Right lobe of liver (tissue), 6 donors: ENCODE data around the gene RSBN1L. TPM values are rescaled to one million over a fixed set of nuclear protein-coding genes. Genes with fewer than 3 reads are reported as not detected.

Source experiments
- ATAC-seq, 4 donors: fragments of 200-7000 bp; cut with Tn5 transposase; one replicate each; pipeline ENCODE4 v1.9.1; 2020; ENCODE audit warnings: mild to moderate bottlenecking in 4 of 4, moderate library complexity in 4 of 4
- DNase-seq, 3 donors: peaks; one replicate each; pipeline ENCODE4 v3.0.0-alpha.2; 2020
- H3K27ac ChIP-seq, 3 donors: fragments of 200-600 bp; one replicate each; pipeline ENCODE4 v1.8.0; 2022
- H3K27me3 ChIP-seq, 2 donors: fragments of 200-600 bp; one replicate each; pipeline ENCODE4 v1.8.0; 2022
- H3K36me3 ChIP-seq, 4 donors: fragments of 200-600 bp; sonication (generic) in 1 of 4; one replicate each; pipeline versions ENCODE4 v1.5.1 to v1.8.0; 2017 to 2022; ENCODE audit warnings: control low read depth in 1 of 4
- H3K4me1 ChIP-seq, 4 donors: fragments of 200-600 bp; sonication (generic) in 1 of 4; one replicate each; pipeline versions ENCODE4 v1.5.1 to v1.8.0; 2017 to 2022; ENCODE audit warnings: control low read depth in 1 of 4
- H3K4me3 ChIP-seq, 3 donors: fragments of 200-600 bp; one replicate each; pipeline ENCODE4 v1.8.0; 2022
- H3K9me3 ChIP-seq, 4 donors: fragments of 200-600 bp; sonication (generic) in 1 of 4; one replicate each; pipeline versions ENCODE4 v1.5.1 to v1.8.0; 2017 to 2022; ENCODE audit warnings: control low read depth in 1 of 4
- POLR2A ChIP-seq: fragments of 450-650 bp; IDR thresholded peaks from one replicate; pipeline ENCODE4 v1.6.1; 2017; ENCODE audit warnings: antibody characterized with exemption, mild to moderate bottlenecking
- WGBS: methylation state at CpG from one replicate; pipeline ENCODE4 v1.1.6; 2018; ENCODE audit warnings: low coverage, low lambda C conversion rate; ENCODE audit not compliant: insufficient coverage; ENCODE audit errors: missing lambda C conversion rate; 5-methylcytosine and 5-hydroxymethylcytosine counted together
- intact Hi-C, 2 donors: fragments of 100-400 bp; cut with DNase I; formaldehyde crosslinking; loops; one replicate each; pipeline versions ENCODE4 v1.11.2 to v1.14.1; 2022
- total RNA-seq, 6 experiments: library from RNA; depleted of rRNA in 2 of 6; stranded (reverse); fragments of >200 nt in 2 of 6; fragmentation: NEBNext Ultra II Directional in 3 of 6; extraction: Animal tissue kit (Norgen Biotek cat#: 25700) in 3 of 6; gene quantifications; one replicate each; pipeline versions ENCODE4 v1.1.0 to v1.2.4, GENCODE V29; 2016 to 2023
- TF ChIP-seq, protein P1 (sequence below), 4 donors: fragments of 200-600 bp in 3 of 4; fragments of 450-650 bp in 1 of 4; IDR thresholded peaks; one replicate each; pipeline versions ENCODE4 v1.5.1 to v1.8.0; 2016 to 2022; ENCODE audit warnings: antibody characterized with exemption in 4 of 4, mild to moderate bottlenecking in 2 of 4
- donor health status: DM: no; HTN: yes; CAD: no.
- donor health status: DM: no; HTN: no; CAD: no.
- donor health status: DM: no; HTN: no; CAD: no.
- donor health status: DM: no; HTN: yes; CAD: no.
- donor health status: DM: no; HTN: yes; CAD: no.

RSBN1L gene
- total RNA-seq, 6 experiments from 2014 or later, result 8.2 to 10.4 (median 8.8) TPM

DNA sequence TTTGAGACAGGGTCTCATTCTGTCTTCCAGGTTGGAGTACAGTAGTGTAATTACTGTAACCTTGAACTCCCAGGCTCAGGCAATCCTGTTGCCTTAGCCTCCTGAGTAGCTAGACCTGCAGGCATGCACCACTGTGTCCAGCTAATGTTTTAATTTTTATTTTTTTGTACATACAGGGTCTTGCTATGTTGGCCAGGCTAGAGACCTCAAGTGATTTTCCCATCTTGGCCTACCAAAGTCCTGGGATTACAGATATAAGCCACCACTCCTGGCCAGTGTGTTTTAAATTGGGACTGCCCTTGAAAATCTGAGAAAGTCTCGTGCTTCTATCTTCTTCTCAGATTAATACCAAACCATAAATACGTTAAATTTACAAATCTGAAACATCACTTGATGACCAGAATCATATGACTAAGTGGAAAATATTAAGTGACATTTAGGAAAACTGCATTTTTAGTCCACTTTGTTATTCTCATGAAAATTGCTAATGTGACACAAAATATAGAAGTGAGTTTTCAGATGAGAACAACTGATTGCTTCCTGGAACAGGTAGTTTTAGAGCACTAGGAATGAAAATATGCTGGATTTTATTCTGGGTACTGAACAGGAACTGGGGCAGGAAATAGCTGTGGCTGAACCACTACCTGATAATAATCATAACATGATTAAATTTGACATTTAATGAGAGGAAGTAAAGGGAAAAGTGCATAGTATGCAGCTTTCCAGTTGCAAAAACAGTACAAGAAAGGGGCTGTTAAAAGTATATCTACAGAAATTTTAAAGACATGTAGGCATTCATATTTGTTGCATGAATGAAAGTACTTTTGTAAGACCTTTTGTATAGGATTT lies 106.5 kb downstream of the RSBN1L start:
- Histone ChIP-seq H3K36me3 (no peaks in the 10 kb centered on the region), H3K9me3 (no peaks in the 10 kb centered on the region), H3K27ac (no peak overlapping the region), H3K4me1 (no peaks in the 10 kb centered on the region), H3K27me3 (no peaks in the 10 kb centered on the region), H3K4me3 (no peak overlapping the region)
- 71% methylated on average over 2 of the region's 2 CpGs for WGBS
- TF ChIP-seq POLR2A, result no peak
- TF ChIP-seq, protein P1, sequence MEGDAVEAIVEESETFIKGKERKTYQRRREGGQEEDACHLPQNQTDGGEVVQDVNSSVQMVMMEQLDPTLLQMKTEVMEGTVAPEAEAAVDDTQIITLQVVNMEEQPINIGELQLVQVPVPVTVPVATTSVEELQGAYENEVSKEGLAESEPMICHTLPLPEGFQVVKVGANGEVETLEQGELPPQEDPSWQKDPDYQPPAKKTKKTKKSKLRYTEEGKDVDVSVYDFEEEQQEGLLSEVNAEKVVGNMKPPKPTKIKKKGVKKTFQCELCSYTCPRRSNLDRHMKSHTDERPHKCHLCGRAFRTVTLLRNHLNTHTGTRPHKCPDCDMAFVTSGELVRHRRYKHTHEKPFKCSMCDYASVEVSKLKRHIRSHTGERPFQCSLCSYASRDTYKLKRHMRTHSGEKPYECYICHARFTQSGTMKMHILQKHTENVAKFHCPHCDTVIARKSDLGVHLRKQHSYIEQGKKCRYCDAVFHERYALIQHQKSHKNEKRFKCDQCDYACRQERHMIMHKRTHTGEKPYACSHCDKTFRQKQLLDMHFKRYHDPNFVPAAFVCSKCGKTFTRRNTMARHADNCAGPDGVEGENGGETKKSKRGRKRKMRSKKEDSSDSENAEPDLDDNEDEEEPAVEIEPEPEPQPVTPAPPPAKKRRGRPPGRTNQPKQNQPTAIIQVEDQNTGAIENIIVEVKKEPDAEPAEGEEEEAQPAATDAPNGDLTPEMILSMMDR (IDR thresholded peaks at IDR 0.05), result no peak
- intact Hi-C loops, result no loop called here
- DNase-seq (no peak), ATAC-seq (no peak)

DNA sequence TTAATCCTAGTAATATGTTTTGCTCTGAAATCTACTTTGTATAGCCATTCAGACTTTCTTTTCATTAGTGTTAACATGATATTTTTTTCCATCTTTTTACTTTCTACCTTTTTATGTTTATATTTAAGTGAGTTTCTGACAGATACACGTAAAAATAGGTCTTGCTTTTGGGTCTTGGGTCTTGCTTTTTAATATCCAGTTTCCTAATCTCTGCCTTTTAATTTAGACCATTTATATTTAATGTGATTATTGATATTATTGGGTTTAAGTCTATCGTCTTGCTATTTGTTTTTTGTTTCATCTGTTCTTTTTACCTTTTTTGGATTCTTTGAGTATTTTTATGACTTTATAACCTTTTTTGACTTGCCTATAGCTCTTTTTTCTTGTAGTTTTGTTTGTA lies 110.2 kb downstream of the RSBN1L start:
- H3K9me3 ChIP-seq, result no peaks in the 10 kb centered on the region
- 94% methylated on average over 2 of the region's 2 CpGs for WGBS
- no peaks in the 10 kb centered on the region for H3K27me3 ChIP-seq
- H3K36me3 ChIP-seq, result no peaks in the 10 kb centered on the region
- H3K4me3 ChIP-seq, result no peak overlapping the region
- H3K4me1 ChIP-seq, result no peaks in the 10 kb centered on the region
- ATAC-seq (no peak), DNase-seq (no peak)
- no peak for TF ChIP-seq POLR2A
- TF ChIP-seq, protein P1 (IDR thresholded peaks at IDR 0.05), result no peak
- intact Hi-C loops, result no loop called here
- H3K27ac ChIP-seq, result no peak overlapping the region

DNA sequence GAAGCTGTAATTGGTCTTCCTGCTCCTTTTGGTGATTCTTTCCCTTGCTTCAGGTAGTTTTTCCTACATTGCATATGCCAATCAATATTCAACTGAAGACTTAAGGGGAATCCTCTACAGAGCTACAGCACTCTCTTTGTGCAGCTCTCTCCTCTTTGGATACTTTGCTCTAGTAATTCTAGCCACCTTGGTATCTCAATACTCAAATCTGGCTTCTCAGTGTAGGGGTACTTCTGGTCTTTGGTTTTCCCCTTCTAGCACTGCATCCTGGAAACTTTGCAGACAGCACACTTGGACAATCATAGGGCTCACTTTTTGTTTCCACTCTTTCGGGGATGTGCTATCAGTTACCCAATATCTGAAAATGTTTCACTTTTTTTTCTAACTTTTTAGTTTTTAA lies 112.3 kb downstream of the RSBN1L start:
- WGBS, result 88% methylated on average over 1 of the region's 1 CpG

DNA sequence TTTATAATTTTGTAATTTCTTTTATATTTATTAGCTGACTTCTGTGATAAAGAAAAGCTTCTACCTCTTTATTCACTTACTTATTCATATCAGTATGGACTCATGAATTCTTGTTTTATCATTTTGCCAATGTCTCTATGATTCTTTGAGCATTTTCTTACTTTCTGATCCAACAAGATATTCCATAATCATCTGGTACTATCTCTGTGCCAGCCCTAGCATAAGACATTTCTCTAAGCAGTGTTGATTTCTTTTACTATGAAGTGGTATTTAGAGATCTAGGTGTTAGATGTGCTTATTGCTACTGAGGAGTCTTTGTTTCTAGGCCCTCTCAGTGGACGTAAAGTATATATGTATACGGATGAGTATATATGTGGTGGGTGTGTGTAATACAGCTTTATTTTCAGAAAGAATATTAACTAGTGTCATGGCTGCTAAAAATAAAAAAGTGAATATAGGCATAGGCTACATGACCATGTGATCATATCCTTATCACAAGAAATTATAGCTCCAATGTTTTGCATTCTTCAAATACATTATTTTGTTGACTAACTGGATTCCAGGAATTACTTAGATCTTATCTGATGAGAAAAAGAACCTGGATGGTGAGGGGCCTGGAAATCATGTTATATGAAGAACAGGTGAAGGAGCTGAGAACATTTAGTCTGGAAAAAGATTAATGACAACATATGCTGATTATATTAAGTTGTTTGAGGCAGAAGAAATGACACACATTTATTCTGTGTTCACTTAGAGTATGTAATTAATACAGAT lies 115.4 kb downstream of the RSBN1L start:
- WGBS, result 100% methylated on average over 2 of the region's 2 CpGs
- no peaks in the 10 kb centered on the region for H3K9me3 ChIP-seq
- no peaks in the 10 kb centered on the region for H3K27me3 ChIP-seq
- DNase-seq (no peak), ATAC-seq (no peak)
- TF ChIP-seq, protein P1 (IDR thresholded peaks at IDR 0.05), result no peak
- no peak for TF ChIP-seq POLR2A
- no peaks in the 10 kb centered on the region for H3K4me1 ChIP-seq
- H3K36me3 ChIP-seq, result no peaks in the 10 kb centered on the region
- H3K4me3 ChIP-seq, result no peak overlapping the region
- intact Hi-C loops, result no loop called here
- no peak overlapping the region for H3K27ac ChIP-seq

More for the DNA sequence above, 112.3 kb downstream of the RSBN1L start:
- H3K9me3 ChIP-seq, result no peaks in the 10 kb centered on the region
- H3K36me3 ChIP-seq, result no peaks in the 10 kb centered on the region
- intact Hi-C loops, result no loop called here
- TF ChIP-seq, protein P1 (IDR thresholded peaks at IDR 0.05), result no peak
- no peak for TF ChIP-seq POLR2A
- no peaks in the 10 kb centered on the region for H3K27me3 ChIP-seq
- no peak overlapping the region for H3K27ac ChIP-seq
- H3K4me1 ChIP-seq, result no peaks in the 10 kb centered on the region
- H3K4me3 ChIP-seq, result no peak overlapping the region
- ATAC-seq (no peak), DNase-seq (no peak)
